Fibroblast of skin of right quadriceps (primary cell): ENCODE measurements around the gene SAPCD2.

Source experiments
- DNase-seq: peaks from one replicate; pipeline ENCODE4 v3.0.0-alpha.2; 2013

The SAPCD2 gene

DNA sequence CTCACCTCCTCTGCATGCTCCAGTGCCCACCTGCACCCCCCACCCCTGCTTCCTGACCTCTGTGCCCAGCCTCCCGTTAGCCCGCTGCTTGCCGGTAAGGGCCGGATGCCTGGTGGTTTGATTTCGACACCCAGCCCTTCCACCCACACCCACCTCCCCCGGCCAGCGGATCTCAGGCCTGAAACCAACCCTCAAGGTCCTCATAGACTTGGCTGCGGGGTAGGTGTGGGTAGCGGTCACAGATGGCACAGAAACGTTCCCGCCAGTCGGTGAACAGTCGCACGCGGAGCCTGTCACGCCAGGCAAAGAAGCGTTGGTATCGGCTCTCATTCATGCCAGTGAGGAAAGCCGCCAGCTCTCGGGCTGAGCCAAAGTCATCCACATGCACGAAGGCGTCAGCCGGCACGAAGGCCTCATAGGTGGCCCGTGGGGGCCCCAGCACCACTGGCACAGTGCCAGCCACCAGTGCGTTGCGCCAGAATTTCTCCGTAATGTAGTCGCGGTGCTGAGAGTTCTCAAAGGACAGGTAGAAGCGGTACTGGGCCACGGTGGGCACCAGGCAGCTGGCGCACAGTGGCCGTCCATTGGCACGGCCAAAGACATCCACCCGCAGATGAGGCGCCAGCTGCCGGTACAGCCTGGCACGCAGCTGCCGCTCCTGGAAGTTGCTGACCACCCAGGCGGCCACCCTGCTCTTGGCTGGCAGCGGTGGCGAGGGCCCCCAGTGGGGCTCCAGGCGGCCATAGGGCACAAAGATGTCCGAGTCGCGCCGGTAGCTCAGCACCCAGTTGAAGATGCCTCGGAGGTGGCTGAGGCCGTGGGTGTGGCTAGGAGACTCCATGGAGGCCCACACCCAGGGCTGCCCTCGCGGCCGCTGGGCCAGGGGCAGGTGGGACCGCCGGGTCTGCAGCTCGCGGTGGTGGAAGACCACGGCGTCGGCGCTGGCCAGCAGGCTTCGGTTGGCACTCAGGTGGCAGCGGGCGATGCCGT, 39.5 kb downstream of the SAPCD2 start:
- DNase-seq = no peak

DNA sequence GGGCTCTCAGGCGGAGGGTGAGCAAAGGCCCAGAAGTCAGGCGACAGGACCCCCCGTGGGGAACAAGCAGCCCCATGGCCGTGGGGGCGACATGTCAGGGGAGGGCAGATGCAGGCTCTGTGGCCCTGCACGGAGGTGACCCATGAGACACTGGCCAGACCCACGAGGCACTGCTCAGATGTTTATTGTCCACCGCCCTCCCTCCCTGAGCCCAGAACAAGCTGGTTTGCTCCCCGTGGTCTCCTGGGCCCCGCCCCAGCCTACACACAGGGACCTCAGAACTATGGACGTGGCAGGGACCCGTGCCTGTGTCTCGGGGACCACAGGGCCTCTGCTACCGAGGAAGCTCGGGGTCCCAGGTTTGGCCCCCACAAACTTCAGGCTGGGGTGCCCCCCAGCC, 40.4 kb downstream of the SAPCD2 start:
- no peak for DNase-seq

DNA sequence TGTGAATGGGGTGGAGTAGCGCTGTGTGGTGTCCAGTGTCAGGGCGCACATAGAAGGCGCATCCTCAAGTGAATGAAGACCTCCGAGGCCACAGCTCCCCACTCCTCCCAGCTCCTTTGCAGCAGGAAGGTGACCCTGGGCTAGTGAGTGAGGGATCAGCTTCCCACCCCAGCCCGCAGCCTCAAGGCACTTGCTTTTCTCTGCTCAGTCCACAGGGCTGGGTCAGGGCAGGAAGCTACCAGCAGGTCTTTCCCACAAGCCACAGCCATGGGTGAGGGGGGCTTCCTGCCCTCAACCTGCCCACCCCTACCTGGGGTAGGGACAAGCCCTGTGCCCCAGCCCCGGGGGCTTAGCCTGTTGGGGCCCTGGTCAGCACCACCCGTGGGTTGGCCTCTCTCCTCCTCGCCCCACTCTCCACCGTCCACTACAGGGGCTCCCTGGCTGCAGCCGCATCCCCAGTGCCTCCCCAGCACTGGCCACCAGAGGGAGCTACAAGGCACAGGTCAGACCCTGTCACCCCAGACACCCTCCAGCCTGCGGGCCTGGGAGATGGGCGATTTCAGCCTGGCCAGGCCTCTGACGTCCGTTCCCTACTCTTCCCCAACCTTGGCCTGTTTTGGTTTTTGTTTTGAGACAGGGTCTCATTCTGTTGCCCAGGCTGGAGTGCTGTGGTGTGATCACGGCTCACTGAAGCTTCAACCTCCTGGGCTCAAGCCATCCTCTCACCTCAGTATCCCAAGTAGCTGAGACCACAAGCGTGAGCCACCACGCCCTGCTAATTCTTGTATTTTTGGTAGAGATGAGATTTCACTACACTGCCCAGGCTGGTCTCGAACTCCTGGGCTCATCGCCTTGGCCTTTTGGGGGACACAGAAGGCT, 41.1 kb downstream of the SAPCD2 start:
- peak; percentile 25 for DNase-seq

DNA sequence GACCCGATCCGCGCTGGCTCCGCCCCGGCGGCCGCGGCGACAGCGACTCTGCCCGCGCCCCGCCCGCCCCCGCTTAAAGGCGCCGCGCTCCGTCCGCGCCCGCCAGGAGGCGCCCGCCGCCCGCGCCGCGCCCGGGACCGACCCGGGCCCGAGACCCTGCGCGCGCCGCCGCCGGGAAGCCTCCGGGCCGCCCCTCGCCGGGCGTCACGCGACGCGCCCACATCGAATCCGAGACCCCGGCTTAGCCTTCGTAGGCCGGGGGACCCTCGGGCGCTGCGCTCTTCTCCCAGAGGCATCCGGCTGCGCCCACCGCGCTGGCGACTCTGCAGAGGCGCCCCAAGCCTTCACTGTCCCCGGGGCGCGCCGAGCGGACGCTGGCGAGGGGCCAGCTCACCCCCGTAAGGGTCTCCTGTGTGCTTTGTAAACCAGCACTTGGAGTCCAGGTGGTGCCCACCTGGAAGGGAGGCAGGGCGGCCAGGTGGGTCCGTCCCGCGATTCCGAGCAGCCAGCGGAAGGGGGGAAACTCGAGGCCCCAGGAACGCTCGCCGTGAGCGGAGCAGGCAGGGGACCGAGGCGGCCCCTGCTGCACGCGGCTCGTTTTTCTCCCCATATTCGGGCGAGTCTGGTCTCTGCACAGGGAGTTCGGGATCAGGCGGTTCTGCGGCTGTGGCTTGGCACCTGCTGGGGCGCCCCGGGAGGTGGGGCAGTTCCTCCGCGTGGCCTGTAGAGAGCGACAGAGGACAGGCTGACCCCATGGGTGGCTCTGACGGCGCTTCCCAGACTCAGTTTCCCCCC, 41.9 kb downstream of the SAPCD2 start:
- DNase-seq = peak; percentile 31

DNA sequence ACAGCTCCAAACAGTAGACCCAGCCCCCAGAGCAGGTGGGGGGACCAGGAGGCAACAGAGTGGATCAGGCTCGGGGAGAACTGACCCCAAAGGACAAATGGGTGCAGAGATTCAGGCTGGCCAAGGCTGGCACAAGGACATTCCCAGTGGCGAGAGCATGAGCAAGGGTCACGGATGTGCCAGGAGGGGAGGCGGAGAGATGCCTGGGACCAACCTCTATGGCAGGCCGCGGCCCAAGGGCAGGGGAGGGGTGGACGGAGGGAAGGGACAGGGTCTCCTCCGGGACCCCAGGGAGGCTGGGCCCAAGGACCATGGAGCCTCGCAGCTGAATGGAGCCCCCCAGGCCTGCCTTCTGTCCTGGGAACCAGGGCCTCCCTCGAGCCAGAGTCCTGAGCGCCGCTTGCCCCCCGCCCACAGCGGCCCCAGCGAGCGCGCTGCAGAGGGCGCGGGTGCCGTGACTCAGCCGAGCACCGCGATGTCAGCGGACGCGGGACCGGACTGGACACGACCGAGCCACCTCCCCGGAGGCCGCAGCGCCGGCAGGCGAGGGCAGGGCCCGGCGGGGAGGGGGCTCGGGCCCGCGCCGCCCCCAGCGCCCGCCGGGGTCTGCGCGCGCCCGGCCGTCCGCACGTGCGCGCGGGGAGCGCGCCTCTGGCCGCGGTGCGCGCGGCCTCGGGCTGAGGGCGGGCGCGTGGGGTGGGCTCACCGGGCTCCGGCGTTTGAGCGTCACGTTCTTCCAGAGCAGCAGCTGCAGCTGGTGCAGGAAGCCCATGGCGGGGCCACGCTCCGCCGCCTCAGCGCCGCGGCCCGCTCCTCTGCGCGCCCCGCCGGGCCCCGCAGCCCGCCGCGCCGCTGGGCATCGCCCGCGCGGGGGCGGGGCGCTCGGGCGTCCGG, 42.7 kb downstream of the SAPCD2 start, which contains the start of gene ABCA2:
TSS of gene ABCA2 (minus strand) at position 869 of the 894 bp plus-strand sequence. CDS start at position 772, 97 bp downstream.
- DNase-seq = no peak

DNA sequence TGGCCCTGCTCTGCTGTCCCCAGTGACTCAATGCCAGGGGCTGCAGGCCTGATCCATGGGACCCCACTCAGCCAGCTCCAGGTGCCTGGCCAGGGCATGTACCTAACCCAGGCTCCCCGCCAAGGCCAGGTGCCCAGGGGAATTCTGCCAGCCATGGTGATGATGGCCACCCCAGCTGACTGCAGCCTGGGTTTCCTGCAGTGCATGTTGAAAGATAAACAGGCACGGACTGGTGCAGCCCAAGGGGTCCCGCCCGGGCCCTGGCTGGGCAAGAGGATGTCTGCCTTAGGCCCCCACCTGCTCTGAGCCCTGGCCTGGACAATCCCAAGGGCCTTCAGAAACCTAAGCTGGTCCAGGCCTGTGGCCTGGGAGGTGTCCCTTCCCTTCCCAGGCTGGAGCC, 43.5 kb downstream of the SAPCD2 start:
- DNase-seq = no peak

DNA sequence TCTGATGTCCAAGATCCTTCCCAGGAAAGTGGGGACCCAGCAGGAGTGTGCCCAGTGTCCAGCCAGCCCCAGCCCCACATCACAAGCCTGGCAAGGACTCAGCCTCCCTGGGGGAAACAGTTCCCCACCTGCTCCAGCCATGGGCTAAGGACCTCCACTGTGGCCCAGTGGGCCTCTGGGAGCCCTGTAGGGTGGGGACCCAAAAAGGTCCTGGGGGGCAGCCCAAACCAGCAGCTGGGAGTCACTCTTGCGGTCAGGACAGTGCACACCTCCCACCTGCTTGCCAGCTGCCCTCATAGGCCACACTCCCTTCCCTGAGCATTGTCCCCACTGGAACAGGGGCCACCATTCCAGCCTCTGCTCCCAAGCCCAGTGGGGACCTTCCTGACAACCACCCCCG, 44.0 kb downstream of the SAPCD2 start:
- no peak for DNase-seq

DNA sequence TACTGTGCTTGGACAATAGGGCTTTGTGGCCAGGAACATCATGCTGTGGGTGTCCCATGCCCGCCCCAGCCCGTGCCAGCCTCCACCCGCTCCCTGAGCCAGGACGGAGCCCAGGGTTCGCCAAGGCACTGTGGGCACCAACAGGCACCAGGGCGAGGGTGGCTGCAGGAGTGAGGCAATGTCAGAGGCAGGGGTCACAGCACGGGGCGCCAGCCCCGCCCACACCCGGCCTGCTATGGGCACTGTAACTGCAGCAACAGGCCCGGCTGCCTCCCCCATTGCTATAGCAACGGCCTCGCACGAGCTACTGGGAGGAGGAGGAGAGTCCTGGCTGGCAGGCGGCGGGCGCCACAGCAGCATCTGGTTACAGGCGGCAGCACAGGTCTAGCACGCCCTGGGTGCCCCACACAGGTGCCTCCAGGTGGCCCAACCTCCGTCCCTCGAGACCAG, 44.8 kb downstream of the SAPCD2 start:
- no peak for DNase-seq

DNA sequence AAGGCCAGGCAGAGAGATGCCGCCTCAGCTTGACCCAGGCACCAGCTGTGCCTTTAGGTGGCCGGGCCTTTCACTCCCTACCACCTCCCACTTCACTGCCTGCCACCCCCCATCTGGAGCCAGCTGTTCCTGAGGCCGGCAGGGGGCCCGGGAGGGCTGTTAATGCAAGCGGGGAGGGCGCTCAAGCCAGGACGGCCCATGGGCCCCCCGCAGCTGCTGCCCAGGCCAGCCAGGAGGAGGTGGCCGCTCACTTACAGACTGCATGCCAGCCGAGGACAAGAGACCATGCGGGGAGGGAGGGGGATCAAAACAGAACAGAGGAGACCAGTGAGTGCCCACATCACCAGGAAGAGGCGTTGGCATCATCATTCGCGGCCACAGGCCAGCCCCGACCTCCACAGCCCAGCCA, 46.8 kb downstream of the SAPCD2 start:
- no peak for DNase-seq

DNA sequence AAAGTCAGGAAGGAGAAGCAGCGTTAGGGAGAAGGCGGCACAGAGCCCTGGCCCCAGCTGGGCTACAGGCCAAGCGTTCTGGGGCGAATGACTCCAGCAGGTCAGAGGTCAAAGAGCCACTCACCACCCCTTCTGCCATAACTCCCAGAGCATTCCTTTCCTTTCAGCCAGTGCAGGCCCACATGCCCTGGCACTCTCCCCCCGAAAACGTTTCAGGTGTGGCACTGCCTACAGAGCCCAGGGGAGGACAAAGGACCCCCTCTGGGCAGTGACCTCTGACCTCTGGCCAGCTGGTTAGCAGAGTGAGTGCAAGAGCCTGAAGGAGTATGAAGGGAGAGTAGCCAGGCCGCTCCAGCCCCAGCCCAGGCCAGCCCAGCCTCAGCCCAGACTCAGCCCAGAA, 47.2 kb downstream of the SAPCD2 start:
- no peak for DNase-seq

DNA sequence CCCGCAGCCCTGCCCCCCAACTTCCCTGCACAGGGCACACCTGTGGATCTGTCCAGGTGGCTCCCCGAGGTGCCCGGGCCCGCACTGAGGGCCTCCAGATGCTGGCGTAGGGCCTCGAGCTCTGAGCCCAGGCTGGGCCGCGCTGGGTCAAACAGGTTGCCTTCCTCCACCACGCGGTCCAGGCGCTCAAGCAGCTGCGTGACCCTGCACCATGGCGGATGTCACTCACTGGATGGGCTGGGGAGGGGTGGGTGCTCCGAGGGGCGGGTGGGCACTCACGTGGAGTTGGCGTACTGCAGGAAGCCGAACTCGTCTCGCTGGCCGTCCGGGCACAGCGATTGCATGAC, 47.7 kb downstream of the SAPCD2 start:
- no peak for DNase-seq

DNA sequence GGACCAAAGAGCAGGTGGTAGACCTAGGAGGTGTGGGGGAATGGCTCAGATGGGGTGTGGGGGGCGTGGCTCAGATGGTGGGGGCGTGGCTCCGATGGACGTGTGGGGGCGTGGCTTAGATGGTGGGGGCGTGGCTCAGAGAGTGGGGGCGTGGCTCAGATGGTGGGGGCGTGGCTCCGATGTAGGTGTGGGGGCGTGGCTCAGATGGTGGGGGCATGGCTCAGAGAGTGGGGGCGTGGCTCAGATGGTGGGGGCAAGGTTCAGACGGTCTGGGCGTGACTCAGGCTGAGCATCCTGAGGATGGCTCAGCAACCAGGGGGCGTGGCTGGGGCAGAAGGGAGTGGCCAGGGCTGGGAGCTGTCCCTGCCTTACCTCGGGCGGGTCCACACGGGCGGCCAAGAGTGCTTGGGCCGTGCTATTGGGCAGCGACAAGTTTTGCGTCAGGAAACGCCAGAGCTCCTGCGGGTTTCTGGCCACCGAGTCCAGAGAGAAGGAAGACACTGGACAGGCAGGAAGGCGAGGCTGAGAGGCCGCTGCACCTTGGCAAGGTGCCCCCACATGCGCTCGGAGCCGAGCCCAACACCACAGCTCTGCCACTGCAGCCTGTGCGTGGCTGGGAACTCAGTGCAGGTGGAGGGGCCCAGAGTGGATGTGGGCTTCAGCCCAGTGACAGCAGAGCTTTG, 48.2 kb downstream of the SAPCD2 start:
- DNase-seq = peak; percentile 34

DNA sequence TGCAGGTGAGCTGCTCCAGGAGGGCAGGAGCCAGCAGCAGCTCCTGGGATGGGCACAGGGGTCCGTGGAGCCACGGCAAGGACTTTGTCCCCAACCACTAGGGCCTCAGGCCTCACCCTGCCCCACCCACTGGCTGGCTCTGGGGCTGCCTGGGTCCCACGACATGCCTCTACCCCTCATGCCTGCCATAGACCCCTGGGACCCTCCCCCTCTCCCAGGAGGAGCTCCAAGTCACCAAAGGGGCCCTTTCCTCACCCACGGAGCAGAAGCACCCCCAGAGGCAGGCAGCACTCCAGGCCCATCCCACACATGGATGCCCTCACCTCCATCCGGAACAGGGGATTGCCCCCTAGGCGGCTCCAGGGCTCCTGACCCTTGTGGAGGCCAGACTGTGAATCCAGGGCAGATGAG, 48.8 kb downstream of the SAPCD2 start:
- no peak for DNase-seq

DNA sequence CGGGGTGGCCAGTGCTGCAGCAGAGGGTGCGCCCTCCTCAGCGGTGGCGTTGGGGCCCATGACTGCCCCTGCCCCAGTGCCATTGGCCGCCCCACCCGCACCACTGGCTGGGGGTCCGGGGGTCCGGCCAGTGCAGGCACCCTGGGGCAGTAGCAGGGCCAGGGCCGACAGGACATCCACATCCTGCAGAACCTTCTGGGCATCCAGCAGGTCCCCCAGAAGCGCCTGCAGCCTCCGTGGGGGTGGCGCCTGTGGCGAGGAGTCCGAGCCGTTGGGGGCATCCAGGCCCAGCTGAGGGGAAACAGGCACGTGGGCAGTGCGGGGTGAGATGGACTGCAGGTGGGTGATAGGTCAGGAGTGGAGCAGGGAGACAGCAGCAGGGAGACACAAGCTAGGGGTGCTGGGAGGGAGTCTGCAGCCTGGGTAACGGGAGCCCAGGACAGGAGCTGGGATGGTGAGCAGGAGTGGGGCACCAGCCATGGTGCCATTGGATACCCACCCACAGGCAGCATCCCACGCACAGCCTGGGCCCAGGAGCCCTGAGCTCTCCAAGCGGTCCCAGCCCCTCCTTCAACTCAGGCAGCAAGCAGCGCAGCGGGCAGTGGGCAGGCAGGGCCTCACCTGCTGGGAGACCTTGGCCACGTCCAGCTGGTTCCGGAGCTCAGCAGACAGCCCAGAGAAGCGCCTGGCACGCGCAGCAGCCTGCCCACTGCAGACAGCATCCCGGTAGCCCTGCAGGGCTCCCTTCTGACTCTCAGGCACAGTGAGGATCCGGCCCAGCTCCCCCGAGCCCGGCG, 49.4 kb downstream of the SAPCD2 start:
- no peak for DNase-seq

DNA sequence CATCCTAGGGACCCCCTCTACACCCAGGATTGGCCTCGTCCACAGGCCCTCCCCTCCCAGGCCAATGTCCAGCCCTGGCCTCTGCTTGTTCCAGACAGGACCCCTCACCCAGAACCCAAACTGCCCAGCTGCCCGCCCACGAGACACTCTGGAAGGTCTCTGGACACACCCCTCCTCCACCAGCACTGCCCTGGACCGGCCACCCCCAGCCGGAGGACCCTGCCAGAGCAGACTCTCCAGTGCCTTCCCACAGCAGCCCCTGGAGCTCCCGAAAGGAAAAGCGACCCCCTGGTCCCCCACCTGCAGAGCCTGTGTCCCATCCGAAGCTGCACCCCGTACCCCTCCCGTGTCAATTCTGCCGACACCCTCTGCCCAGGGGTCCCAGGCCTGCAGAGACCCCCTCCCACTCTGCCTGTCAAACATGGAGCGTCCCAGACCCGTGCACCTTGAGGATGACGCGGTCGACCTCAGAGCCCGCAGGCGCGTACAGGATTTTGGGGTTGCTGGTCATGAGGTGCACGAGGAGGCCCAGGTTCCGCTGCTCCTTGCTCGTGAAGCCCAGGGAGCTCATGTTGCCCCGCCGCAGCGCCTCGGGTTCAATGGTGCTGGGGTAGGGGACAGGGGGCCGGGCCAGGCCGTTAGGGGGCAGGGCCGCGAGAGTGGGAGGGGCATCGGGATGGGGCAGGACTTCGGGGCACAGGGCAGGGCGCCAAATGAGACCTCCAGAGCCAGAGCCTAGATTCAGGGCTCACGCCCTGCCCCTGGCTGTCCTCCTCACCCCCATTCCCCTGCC, 50.3 kb downstream of the SAPCD2 start:
- no peak for DNase-seq

DNA sequence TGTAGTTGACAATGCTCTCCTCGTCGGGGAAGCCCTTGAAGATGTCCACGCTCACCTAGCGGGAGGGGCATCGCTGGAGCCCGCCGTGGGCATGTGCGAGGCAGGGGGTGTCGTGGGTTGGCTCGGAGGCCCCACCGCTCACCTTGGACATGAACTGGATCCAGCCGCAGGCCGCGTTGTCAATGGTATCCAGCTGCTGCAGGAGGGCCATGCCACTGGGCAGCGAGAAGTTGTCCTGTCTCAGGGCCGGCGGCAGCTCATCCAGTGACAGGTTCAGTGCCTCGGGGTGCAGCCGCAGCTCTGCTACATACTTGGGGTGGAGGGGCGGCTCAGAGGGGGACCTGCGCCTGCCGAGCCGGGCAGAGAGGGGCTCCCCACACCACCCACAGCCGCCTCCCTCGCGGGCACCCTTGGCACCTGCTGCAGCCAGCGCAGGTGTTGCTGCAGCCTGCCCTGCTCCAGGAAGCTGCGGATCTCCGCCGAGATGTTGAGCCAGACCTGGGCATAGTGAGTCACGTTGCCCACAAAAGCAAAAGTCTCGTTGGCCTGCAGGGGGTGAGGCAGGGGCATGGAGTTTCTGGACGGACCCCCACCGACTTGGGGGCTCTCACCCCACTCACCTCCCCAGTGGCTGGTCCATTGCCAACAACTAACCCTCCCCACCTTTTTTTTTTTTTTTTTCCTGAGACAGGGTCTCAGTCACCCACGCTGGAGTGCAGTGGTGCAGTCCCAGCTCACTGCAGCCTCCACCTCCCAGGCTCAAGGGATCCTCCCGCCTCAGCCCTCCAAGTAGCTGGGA, 51.4 kb downstream of the SAPCD2 start:
- no peak for DNase-seq

DNA sequence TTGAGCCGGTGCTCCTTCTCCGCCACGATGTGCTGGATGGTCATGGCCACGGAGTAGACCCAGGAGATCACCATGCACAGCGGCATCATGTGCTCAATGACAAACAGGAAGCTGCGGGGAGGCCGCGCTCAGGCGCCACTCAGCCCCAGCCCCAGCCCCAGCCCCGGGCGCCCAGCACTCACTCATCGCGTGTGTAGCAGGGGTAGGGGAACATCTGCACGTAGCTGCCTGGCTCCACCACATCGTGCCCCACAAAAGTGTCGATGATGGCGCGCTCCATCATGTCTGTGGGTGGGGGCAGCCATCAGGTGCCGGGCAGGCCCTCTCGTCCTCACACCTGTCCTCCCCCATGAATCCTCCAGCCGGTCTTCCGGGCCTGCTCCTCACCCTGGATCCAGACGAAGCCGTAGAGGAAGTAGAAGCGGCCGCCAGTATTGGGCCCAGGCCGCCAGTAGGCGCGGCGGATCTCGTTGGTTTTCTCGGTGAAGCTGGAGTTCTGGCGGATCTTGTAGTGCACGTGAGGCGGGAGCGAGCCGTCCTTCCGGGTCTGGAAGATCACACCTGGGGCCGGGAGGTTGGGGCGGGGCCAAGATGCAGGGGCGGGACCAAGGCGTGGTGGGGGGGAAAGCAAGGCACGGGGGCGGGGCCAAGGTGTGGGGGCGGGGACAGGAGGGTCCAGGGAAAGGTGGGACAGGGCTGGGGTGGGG, 52.4 kb downstream of the SAPCD2 start:
- no peak for DNase-seq

DNA sequence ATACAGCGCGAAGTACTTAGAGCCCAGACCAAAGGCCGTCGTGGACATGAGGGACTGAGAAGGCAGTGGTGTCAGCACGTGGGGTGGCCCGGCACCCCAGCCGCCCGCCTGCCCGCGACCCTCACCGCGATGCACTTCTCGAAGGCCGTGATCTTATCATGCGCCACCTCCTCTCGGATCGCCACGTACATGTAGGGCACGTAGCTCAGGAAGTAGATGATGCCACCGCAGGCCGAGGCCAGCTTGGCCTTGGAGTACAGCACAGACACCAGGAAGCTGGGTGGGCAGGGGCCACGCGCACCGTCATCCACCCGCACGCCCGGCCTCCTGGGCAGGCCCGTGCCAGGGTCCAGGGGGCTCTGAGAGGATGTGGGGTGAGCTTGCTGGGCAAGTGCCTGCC, 53.3 kb downstream of the SAPCD2 start:
- DNase-seq = no peak
